ENCODE data around the gene APOOL. TPM values are rescaled to one million over a fixed set of nuclear protein-coding genes. Genes with fewer than 3 reads are reported as not detected.

Gene APOOL
- total and polyA plus RNA-seq, 2 donors (not counting 3 experiments of a cell fraction or from before 2014, with no cell fraction given): 3.4 to 17.4 TPM

DNA sequence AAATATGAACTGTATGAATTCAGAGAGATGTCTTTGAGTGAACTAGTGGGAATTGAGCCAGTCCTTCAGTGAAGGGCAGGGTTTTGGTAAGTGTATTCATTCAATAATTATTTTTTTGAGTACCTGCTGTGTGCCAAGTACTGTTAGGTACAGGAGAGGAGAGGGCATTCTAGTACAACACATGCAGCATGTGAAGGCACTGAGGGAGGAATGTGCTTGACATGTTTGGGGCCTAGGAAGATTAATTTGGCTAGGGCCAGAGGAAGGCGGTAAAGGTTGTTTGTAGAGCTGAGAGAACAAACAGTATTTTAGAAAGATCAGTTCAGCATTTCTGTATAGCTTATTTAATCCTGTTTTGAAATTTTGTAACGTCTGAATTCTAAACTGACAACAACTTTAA is 27.8 kb downstream of the APOOL start:
- BruUV-seq (replicated peaks): no TSS peak
- intact Hi-C loops (cut with micrococcal nuclease) (no loop called here), dilution Hi-C loops (cut with MboI; ENCODE audit: extremely low pct_ligation_motif_present, low sequenced_read_pairs) (no loop called here)
- H3K79me2 ChIP-seq (ENCODE audit: control insufficient read depth, insufficient read depth, low read length): peaks cover 2% of the 10 kb centered on the region
- FAIRE-seq: no peak
- H3K9ac ChIP-seq (replicated peaks; ENCODE audit: extremely low read depth, insufficient read depth, low read length): no peak overlapping the region
- H3K4me1 ChIP-seq (ENCODE audit: control insufficient read depth, extremely low read depth, insufficient read depth, low read length): no peaks in the 10 kb centered on the region
- H3K4me3 ChIP-seq (replicated peaks in 1 of 3; ENCODE audit: insufficient read depth in 1 of 3, low read depth in 1 of 3, low read length in 3 of 3): no peak overlapping the region
- ChIA-PET POLR2A (no interaction called here), CTCF (no interaction called here)
- no peaks in the 10 kb centered on the region for H3K9me3 ChIP-seq (replicated peaks; ENCODE audit: control insufficient read depth, insufficient read depth, low read length)
- DNase-seq (ENCODE audit: low read depth, low spot score): no peak
- H3K27me3 ChIP-seq (ENCODE audit: control insufficient read depth in 2 of 2, insufficient read depth in 2 of 2, low read length in 2 of 2): no peaks in the 10 kb centered on the region
- TF ChIP-seq MAX (IDR thresholded peaks at IDR 0.05; ENCODE audit: insufficient read depth, insufficient read length) (no peak), CTCF (IDR thresholded peaks at IDR 0.05; ENCODE audit: extremely low read depth in 1 of 2, insufficient read depth in 1 of 2, low read depth in 1 of 2, low read length in 2 of 2) (no peak), POLR2AphosphoS5 (IDR thresholded peaks at IDR 0.05; ENCODE audit: insufficient read depth, low read depth, low read length) (no peak), POLR2A (IDR thresholded peaks at IDR 0.05; ENCODE audit: low read depth, low read length) (no peak), FOS (IDR thresholded peaks at IDR 0.05; ENCODE audit: borderline replicate concordance, insufficient read depth, low read length) (no peak), GATA2 (IDR thresholded peaks at IDR 0.05; ENCODE audit: insufficient read depth, insufficient read length, low read depth, low read length) (no peak), MYC (IDR thresholded peaks at IDR 0.05; ENCODE audit: low read depth, low read length) (no peak), EZH2 (IDR thresholded peaks at IDR 0.05; ENCODE audit: borderline replicate concordance, low read depth, low read length, severe bottlenecking) (no peak), JUN (IDR thresholded peaks at IDR 0.05; ENCODE audit: borderline replicate concordance, insufficient read depth, insufficient read length, low read depth) (no peak)
- H3K27ac ChIP-seq (ENCODE audit: insufficient read depth, low read depth, low read length): no peak overlapping the region
- H3K4me2 ChIP-seq (ENCODE audit: insufficient read depth, low read length): no peak overlapping the region
- no peak overlapping the region for H2AFZ ChIP-seq (ENCODE audit: low read depth, low read length)
- no peaks in the 10 kb centered on the region for H3K9me1 ChIP-seq (replicated peaks; ENCODE audit: control insufficient read depth, extremely low read depth, insufficient read depth, low read length)
- no peaks in the 10 kb centered on the region for H3K36me3 ChIP-seq (ENCODE audit: control insufficient read depth in 2 of 2, extremely low read depth in 1 of 2, insufficient read depth in 2 of 2, low read length in 2 of 2)
- H4K20me1 ChIP-seq (replicated peaks; ENCODE audit: control insufficient read depth, extremely low read depth, insufficient read depth, low read length): no peaks in the 10 kb centered on the region

Measured in endothelial cell of umbilical vein (primary cell).